ENCODE data around the gene ANKRD12.

The ANKRD12 gene

DNA sequence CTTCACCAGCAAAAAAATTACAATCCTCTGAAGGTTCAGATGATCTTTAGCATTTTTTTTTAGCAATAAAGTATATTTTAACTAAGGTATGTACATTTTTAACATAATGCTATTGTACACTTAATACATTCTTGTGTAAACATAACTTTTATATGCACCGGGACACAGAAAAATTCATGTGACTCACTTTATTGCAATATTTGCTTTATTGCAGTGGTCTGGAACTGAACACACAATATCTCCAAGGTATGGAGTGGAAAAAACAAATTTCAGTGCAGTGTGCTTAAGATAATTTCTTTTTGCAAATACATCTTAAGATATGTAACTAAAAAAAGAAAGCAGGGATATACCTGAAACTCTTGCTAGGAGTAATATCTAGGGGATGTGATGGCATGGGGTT, 192.9 kb downstream of the ANKRD12 start:
- Histone ChIP-seq H3K36me3 (replicated peaks; ENCODE audit: low read depth, low read length) (no peaks in the 10 kb centered on the region), H3K27ac (ENCODE audit: low read length) (no peak overlapping the region), H3K4me2 (ENCODE audit: low read length) (no peak overlapping the region), H3K4me1 (ENCODE audit: low read length) (no peaks in the 10 kb centered on the region), H4K20me1 (ENCODE audit: insufficient read depth, low read length) (no peaks in the 10 kb centered on the region), H3K9ac (ENCODE audit: low read length) (no peak overlapping the region), H3K9me3 (ENCODE audit: insufficient read depth, low read length) (peaks cover 6% of the 10 kb centered on the region; the same call in 1 of the 2 replicates), H3K27me3 (ENCODE audit: low read depth, low read length) (no peaks in the 10 kb centered on the region), H3K79me2 (ENCODE audit: low read length) (no peaks in the 10 kb centered on the region), H2AFZ (ENCODE audit: low read depth, low read length) (no peak overlapping the region), H3K4me3 (ENCODE audit: low read length) (no peak overlapping the region)
- TF ChIP-seq, protein P1, sequence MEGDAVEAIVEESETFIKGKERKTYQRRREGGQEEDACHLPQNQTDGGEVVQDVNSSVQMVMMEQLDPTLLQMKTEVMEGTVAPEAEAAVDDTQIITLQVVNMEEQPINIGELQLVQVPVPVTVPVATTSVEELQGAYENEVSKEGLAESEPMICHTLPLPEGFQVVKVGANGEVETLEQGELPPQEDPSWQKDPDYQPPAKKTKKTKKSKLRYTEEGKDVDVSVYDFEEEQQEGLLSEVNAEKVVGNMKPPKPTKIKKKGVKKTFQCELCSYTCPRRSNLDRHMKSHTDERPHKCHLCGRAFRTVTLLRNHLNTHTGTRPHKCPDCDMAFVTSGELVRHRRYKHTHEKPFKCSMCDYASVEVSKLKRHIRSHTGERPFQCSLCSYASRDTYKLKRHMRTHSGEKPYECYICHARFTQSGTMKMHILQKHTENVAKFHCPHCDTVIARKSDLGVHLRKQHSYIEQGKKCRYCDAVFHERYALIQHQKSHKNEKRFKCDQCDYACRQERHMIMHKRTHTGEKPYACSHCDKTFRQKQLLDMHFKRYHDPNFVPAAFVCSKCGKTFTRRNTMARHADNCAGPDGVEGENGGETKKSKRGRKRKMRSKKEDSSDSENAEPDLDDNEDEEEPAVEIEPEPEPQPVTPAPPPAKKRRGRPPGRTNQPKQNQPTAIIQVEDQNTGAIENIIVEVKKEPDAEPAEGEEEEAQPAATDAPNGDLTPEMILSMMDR (IDR thresholded peaks at IDR 0.05; ENCODE audit: low read depth, low read length): no peak
- no peak for TF ChIP-seq EZH2phosphoT487 (IDR thresholded peaks at IDR 0.05; ENCODE audit: low read depth)

DNA sequence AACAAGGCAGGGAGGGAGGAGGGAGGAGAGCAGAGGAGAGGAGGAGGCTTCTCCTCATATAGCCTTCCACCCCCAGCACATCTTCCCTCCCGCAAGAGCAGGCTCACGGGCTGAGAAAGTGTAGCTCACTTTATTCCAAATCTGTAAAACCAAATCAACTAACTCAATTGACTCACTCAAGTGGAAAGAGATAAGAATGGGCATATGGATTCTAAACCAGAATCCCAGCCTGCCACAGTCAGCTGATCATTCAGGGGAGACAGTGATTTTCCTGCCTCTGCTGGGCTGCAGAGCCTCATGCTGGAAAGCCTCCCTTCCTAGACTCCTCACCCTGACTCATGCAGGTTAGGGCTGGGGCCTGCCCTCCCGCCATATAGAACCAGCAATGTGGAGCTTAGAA, 193.8 kb downstream of the ANKRD12 start:
- no peaks in the 10 kb centered on the region for H4K20me1 ChIP-seq (ENCODE audit: insufficient read depth, low read length)
- H3K9ac ChIP-seq (ENCODE audit: low read length): no peak overlapping the region
- peaks cover 6% of the 10 kb centered on the region; the same call in 1 of the 2 replicates for H3K9me3 ChIP-seq (ENCODE audit: insufficient read depth, low read length)
- no peaks in the 10 kb centered on the region for H3K27me3 ChIP-seq (ENCODE audit: low read depth, low read length)
- no peak overlapping the region for H3K4me3 ChIP-seq (ENCODE audit: low read length)
- H3K27ac ChIP-seq (ENCODE audit: low read length): no peak overlapping the region
- TF ChIP-seq EZH2phosphoT487 (IDR thresholded peaks at IDR 0.05; ENCODE audit: low read depth): no peak
- TF ChIP-seq, protein P1 (IDR thresholded peaks at IDR 0.05; ENCODE audit: low read depth, low read length): no peak
- peaks cover 4% of the 10 kb centered on the region; the same call in 1 of the 2 replicates for H3K79me2 ChIP-seq (ENCODE audit: low read length)
- H2AFZ ChIP-seq (ENCODE audit: low read depth, low read length): no peak overlapping the region
- H3K4me1 ChIP-seq (ENCODE audit: low read length): no peaks in the 10 kb centered on the region
- H3K36me3 ChIP-seq (replicated peaks; ENCODE audit: low read depth, low read length): no peaks in the 10 kb centered on the region
- no peak overlapping the region for H3K4me2 ChIP-seq (ENCODE audit: low read length)

DNA sequence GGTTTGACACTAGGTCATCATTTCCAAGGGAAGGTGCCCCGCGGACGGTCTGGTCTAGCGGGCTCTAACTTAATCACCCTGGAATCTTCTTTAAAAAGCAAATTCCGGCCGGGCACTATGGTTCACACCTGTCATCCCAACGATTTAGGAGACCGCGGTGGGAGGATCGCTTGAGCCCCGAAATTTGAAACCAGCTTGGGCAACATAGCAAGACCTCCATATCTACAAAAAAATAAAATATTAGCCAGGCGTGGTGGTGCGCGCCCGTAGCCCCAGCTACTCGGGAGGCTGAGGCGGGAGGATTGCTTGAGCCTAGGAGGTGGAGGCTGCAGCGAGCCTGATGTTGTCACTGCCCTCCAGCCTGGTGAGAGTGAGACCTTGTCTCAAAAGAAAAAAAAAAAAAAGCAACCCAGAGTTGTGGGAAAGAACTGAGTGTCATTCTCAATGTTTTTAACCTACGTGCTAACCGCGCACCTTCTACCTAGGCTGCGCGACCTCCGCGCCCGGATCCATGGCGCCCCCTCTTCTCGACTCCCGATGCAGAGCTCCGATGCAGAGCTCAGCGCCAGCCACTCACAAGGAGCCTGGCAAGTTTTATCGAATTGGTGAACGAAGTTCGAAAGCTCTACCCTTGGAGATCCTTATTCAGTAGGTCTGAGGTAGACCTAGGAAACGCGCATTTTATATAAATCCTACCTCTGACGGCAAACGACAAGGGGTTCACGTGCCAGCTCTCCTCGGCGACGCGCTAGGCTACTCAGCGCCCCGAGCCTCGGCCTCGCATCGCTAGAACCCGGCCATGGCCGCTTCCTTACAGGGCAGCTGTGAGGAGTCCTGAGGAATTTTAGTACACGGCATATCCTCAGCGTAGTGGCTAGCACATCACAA, 197.1 kb downstream of the ANKRD12 start:
- Histone ChIP-seq H3K4me2 (ENCODE audit: low read length) (peak overlapping the region; percentile 84), H3K27me3 (ENCODE audit: low read depth, low read length) (no peaks in the 10 kb centered on the region), H3K9ac (ENCODE audit: low read length) (no peak overlapping the region), H3K4me3 (ENCODE audit: low read length) (peak overlapping the region; percentile 74), H3K27ac (ENCODE audit: low read length) (no peak overlapping the region), H3K4me1 (ENCODE audit: low read length) (peaks cover 14% of the 10 kb centered on the region), H4K20me1 (ENCODE audit: insufficient read depth, low read length) (no peaks in the 10 kb centered on the region), H3K36me3 (replicated peaks; ENCODE audit: low read depth, low read length) (peaks cover 7% of the 10 kb centered on the region), H3K79me2 (ENCODE audit: low read length) (peaks cover 13% of the 10 kb centered on the region; the same call in 1 of the 2 replicates), H3K9me3 (ENCODE audit: insufficient read depth, low read length) (peaks cover 3% of the 10 kb centered on the region; the same call in 1 of the 2 replicates), H2AFZ (ENCODE audit: low read depth, low read length) (0 out of 2 replicates have a peak overlapping the region, but pooled peaks have one; percentile 78)
- TF ChIP-seq, protein P1 (IDR thresholded peaks at IDR 0.05; ENCODE audit: low read depth, low read length): no peak
- no peak for TF ChIP-seq EZH2phosphoT487 (IDR thresholded peaks at IDR 0.05; ENCODE audit: low read depth)

DNA sequence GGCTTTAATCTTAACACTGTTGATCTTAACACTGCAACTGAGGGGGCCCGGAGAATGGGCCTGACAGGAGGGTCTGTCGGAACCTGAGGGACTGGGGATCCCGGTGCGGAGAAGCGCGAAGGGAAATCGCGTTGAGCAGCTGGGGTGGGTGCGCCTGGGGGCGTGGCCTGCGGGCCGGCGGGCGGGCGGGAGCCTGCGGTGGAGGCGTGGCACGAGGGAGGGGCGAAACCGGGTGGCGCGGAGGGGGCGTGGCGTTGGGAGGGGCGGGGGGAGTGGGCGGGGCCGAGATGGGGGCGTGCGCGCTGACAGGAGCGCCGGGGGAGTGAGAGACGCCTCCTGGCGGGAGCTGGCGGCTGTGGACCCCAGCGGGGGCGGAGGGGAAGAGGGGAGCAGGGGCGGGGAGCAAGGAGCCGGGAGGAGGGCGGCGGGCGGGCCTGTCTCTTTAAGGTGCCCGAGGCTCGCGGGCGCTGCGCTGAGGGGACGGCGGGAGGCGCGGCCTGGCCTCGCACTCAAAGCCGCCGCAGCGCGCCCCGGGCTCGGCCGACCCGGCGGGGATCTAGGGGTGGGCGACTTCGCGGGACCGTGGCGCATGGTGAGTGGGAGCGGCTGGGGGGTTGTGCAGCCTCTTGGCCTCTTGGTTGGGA, 197.9 kb downstream of the ANKRD12 start, which contains the start of gene TWSG1:
Gene TWSG1, plus strand, starts transcription at position 445 of the 644 bp plus-strand sequence. CDS start 2,457 bp downstream, outside the sequence.
- H3K4me3 ChIP-seq (ENCODE audit: low read length): peak within 1 kb of the TSS; percentile 99
- H4K20me1 ChIP-seq (ENCODE audit: insufficient read depth, low read length): no peaks in the 10 kb centered on the region
- no peaks in the 10 kb centered on the region for H3K9me3 ChIP-seq (ENCODE audit: insufficient read depth, low read length)
- no peak for TF ChIP-seq EZH2phosphoT487 (IDR thresholded peaks at IDR 0.05; ENCODE audit: low read depth)
- TF ChIP-seq, protein P1 (IDR thresholded peaks at IDR 0.05; ENCODE audit: low read depth, low read length): peak; percentile 19
- H3K4me1 ChIP-seq (ENCODE audit: low read length): peaks cover 14% of the 10 kb centered on the region
- H3K27me3 ChIP-seq (ENCODE audit: low read depth, low read length): no peaks in the 10 kb centered on the region
- H3K36me3 ChIP-seq (replicated peaks; ENCODE audit: low read depth, low read length): peaks cover 8% of the 10 kb centered on the region
- peak within 1 kb of the TSS; percentile 78 for H2AFZ ChIP-seq (ENCODE audit: low read depth, low read length)
- H3K9ac ChIP-seq (ENCODE audit: low read length): peak within 1 kb of the TSS; percentile 86
- no peak within 1 kb of the TSS for H3K27ac ChIP-seq (ENCODE audit: low read length)
- H3K79me2 ChIP-seq (ENCODE audit: low read length): peaks cover 13% of the 10 kb centered on the region; the same call in 1 of the 2 replicates
- H3K4me2 ChIP-seq (ENCODE audit: low read length): peak within 1 kb of the TSS; percentile 98
